ENCODE measurements around the gene TRMT10B. TPM values are rescaled to one million over a fixed set of nuclear protein-coding genes. Genes with fewer than 3 reads are reported as not detected.

Gene TRMT10B
- total and polyA plus RNA-seq, 2 of the 13 experiments (the other 11 are each of a cell fraction or from before 2014, with no cell fraction given), result 3.1 to 3.9 TPM

DNA sequence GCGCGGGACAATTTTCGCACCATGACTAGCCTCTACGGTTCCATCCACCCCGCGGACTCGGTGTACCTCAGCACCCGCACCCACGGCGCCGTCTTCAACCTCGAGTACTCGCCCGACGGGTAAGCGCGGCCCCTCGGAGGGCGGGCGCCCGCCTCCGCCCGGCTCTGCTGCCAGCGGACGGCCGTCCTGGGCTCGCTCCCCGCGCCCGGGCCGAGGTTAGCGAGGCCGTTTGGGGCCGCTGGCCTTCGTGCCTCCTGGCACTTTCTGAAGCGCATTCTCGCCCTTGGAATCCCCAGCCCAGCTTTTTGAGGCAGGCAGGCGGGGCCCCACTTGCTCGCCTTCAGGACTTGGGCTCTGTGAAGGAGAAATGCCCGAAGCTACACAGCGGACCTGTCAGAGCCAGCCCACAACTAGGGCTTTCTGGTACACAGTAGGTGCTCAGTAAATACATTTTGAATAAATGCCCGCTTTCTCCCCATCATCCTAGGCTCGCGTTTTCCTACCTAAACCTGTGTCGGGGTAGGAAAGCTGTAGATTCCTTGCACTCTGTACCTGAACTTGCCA, 47.8 kb downstream of the TRMT10B start (continued):
- TF ChIP-seq ZNF703 (CRISPR knock-in tag; IDR thresholded peaks at IDR 0.05; ENCODE audit: borderline replicate concordance), result peak; percentile 62; the same call in 1 of the 2 replicates
- no peak for TF ChIP-seq ZNF850 (CRISPR knock-in tag; conservative IDR thresholded peaks at IDR 0.05)
- TF ChIP-seq, protein P1, sequence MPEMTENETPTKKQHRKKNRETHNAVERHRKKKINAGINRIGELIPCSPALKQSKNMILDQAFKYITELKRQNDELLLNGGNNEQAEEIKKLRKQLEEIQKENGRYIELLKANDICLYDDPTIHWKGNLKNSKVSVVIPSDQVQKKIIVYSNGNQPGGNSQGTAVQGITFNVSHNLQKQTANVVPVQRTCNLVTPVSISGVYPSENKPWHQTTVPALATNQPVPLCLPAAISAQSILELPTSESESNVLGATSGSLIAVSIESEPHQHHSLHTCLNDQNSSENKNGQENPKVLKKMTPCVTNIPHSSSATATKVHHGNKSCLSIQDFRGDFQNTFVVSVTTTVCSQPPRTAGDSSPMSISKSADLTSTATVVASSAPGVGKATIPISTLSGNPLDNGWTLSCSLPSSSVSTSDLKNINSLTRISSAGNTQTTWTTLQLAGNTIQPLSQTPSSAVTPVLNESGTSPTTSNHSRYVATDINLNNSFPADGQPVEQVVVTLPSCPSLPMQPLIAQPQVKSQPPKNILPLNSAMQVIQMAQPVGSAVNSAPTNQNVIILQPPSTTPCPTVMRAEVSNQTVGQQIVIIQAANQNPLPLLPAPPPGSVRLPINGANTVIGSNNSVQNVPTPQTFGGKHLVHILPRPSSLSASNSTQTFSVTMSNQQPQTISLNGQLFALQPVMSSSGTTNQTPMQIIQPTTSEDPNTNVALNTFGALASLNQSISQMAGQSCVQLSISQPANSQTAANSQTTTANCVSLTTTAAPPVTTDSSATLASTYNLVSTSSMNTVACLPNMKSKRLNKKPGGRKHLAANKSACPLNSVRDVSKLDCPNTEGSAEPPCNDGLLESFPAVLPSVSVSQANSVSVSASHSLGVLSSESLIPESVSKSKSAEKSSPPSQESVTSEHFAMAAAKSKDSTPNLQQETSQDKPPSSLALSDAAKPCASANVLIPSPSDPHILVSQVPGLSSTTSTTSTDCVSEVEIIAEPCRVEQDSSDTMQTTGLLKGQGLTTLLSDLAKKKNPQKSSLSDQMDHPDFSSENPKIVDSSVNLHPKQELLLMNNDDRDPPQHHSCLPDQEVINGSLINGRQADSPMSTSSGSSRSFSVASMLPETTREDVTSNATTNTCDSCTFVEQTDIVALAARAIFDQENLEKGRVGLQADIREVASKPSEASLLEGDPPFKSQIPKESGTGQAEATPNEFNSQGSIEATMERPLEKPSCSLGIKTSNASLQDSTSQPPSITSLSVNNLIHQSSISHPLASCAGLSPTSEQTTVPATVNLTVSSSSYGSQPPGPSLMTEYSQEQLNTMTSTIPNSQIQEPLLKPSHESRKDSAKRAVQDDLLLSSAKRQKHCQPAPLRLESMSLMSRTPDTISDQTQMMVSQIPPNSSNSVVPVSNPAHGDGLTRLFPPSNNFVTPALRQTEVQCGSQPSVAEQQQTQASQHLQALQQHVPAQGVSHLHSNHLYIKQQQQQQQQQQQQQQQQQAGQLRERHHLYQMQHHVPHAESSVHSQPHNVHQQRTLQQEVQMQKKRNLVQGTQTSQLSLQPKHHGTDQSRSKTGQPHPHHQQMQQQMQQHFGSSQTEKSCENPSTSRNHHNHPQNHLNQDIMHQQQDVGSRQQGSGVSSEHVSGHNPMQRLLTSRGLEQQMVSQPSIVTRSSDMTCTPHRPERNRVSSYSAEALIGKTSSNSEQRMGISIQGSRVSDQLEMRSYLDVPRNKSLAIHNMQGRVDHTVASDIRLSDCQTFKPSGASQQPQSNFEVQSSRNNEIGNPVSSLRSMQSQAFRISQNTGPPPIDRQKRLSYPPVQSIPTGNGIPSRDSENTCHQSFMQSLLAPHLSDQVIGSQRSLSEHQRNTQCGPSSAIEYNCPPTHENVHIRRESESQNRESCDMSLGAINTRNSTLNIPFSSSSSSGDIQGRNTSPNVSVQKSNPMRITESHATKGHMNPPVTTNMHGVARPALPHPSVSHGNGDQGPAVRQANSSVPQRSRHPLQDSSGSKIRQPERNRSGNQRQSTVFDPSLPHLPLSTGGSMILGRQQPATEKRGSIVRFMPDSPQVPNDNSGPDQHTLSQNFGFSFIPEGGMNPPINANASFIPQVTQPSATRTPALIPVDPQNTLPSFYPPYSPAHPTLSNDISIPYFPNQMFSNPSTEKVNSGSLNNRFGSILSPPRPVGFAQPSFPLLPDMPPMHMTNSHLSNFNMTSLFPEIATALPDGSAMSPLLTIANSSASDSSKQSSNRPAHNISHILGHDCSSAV (CRISPR knock-in tag; IDR thresholded peaks at IDR 0.05; ENCODE audit: borderline replicate concordance), result no peak
- 0 out of 2 replicates have a peak, but pooled peaks have one; percentile 8 for TF ChIP-seq PAWR (CRISPR knock-in tag; IDR thresholded peaks at IDR 0.05; ENCODE audit: borderline replicate concordance)
- peak; percentile 40; the same call in 1 of the 2 replicates for TF ChIP-seq ZNF138 (CRISPR knock-in tag; IDR thresholded peaks at IDR 0.05; ENCODE audit: low read depth)
- no peak for TF ChIP-seq TCF12 (IDR thresholded peaks at IDR 0.05)
- TF ChIP-seq TCF12 (CRISPR knock-in tag; IDR thresholded peaks at IDR 0.05), result peak; percentile 11; the same call in 1 of the 2 replicates
- no peak for TF ChIP-seq HNRNPUL1 (IDR thresholded peaks at IDR 0.05; ENCODE audit: low read depth, low read length)
- TF ChIP-seq, protein P2, sequence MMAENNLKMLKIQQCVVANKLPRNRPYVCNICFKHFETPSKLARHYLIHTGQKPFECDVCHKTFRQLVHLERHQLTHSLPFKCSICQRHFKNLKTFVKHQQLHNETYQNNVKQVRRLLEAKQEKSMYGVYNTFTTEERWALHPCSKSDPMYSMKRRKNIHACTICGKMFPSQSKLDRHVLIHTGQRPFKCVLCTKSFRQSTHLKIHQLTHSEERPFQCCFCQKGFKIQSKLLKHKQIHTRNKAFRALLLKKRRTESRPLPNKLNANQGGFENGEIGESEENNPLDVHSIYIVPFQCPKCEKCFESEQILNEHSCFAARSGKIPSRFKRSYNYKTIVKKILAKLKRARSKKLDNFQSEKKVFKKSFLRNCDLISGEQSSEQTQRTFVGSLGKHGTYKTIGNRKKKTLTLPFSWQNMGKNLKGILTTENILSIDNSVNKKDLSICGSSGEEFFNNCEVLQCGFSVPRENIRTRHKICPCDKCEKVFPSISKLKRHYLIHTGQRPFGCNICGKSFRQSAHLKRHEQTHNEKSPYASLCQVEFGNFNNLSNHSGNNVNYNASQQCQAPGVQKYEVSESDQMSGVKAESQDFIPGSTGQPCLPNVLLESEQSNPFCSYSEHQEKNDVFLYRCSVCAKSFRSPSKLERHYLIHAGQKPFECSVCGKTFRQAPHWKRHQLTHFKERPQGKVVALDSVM (CRISPR knock-in tag; IDR thresholded peaks at IDR 0.05), result peak; percentile 85
- no peak for TF ChIP-seq ZFP41 (CRISPR knock-in tag; IDR thresholded peaks at IDR 0.05; ENCODE audit: borderline replicate concordance)
- TF ChIP-seq, protein P3, sequence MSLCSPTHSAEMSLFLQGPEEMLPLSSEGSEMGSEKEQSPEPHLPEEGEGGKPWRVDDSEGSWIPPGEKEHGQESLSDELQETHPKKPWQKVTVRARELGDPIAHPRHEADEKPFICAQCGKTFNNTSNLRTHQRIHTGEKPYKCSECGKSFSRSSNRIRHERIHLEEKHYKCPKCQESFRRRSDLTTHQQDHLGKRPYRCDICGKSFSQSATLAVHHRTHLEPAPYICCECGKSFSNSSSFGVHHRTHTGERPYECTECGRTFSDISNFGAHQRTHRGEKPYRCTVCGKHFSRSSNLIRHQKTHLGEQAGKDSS (CRISPR knock-in tag; IDR thresholded peaks at IDR 0.05; ENCODE audit: borderline replicate concordance, low read depth), result no peak
- TF ChIP-seq, protein P4, sequence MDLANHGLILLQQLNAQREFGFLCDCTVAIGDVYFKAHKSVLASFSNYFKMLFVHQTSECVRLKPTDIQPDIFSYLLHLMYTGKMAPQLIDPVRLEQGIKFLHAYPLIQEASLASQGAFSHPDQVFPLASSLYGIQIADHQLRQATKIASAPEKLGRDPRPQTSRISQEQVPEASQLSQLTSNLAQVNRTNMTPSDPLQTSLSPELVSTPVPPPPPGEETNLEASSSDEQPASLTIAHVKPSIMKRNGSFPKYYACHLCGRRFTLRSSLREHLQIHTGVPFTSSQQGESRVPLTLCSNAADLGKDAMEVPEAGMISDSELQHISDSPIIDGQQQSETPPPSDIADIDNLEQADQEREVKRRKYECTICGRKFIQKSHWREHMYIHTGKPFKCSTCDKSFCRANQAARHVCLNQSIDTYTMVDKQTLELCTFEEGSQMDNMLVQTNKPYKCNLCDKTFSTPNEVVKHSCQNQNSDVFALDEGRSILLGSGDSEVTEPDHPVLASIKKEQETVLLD (CRISPR knock-in tag; IDR thresholded peaks at IDR 0.05; ENCODE audit: low read depth), result 0 out of 2 replicates have a peak, but pooled peaks have one; percentile 16
- peak; percentile 48 for TF ChIP-seq AGO2 (optimal IDR thresholded peaks at IDR 0.05; ENCODE audit: low read depth, low read length)
